ENCODE results near the gene RASGRF2. TPM values are rescaled to one million over a fixed set of nuclear protein-coding genes. Genes with fewer than 3 reads are reported as not detected.

The RASGRF2 gene
- total and polyA plus RNA-seq, 2 of the 13 experiments (the other 11 are each of a cell fraction or from before 2014, with no cell fraction given): 23.6 to 29.0 TPM

- TF ChIP-seq, protein P1, sequence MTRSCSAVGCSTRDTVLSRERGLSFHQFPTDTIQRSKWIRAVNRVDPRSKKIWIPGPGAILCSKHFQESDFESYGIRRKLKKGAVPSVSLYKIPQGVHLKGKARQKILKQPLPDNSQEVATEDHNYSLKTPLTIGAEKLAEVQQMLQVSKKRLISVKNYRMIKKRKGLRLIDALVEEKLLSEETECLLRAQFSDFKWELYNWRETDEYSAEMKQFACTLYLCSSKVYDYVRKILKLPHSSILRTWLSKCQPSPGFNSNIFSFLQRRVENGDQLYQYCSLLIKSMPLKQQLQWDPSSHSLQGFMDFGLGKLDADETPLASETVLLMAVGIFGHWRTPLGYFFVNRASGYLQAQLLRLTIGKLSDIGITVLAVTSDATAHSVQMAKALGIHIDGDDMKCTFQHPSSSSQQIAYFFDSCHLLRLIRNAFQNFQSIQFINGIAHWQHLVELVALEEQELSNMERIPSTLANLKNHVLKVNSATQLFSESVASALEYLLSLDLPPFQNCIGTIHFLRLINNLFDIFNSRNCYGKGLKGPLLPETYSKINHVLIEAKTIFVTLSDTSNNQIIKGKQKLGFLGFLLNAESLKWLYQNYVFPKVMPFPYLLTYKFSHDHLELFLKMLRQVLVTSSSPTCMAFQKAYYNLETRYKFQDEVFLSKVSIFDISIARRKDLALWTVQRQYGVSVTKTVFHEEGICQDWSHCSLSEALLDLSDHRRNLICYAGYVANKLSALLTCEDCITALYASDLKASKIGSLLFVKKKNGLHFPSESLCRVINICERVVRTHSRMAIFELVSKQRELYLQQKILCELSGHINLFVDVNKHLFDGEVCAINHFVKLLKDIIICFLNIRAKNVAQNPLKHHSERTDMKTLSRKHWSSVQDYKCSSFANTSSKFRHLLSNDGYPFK (CRISPR knock-in tag; IDR thresholded peaks at IDR 0.05; ENCODE audit: borderline replicate concordance): no peak; the same call in 1 of the 2 replicates
- TF ChIP-seq RFX3 (CRISPR knock-in tag; IDR thresholded peaks at IDR 0.05) (no peak), REXO4 (CRISPR knock-in tag; IDR thresholded peaks at IDR 0.05; ENCODE audit: borderline replicate concordance) (no peak), MAFG (CRISPR knock-in tag; IDR thresholded peaks at IDR 0.05) (no peak), ZNF263 (CRISPR knock-in tag; IDR thresholded peaks at IDR 0.05) (no peak), NBN (conservative IDR thresholded peaks at IDR 0.05) (no peak), ZNF251 (CRISPR knock-in tag; IDR thresholded peaks at IDR 0.05) (no peak), REST (IDR thresholded peaks at IDR 0.05; ENCODE audit: borderline replicate concordance in 1 of 2, low read depth in 1 of 2, low read length in 2 of 2) (no peak), ZNF577 (CRISPR knock-in tag; IDR thresholded peaks at IDR 0.05; ENCODE audit: borderline replicate concordance, low read depth) (no peak), SRSF4 (IDR thresholded peaks at IDR 0.05; ENCODE audit: low read depth, low read length, poor library complexity, severe bottlenecking) (no peak), ZKSCAN5 (CRISPR knock-in tag; IDR thresholded peaks at IDR 0.05) (no peak), SIX4 (CRISPR knock-in tag; IDR thresholded peaks at IDR 0.05) (no peak), ZNF713 (CRISPR knock-in tag; IDR thresholded peaks at IDR 0.05) (no peak), ATF1 (CRISPR knock-in tag; IDR thresholded peaks at IDR 0.05) (no peak), ZBTB26 (CRISPR knock-in tag; IDR thresholded peaks at IDR 0.05; ENCODE audit: borderline replicate concordance) (no peak), ZNF788 (CRISPR knock-in tag; IDR thresholded peaks at IDR 0.05; ENCODE audit: borderline replicate concordance) (no peak), FLYWCH1 (CRISPR knock-in tag; IDR thresholded peaks at IDR 0.05) (no peak), CREM (IDR thresholded peaks at IDR 0.05) (no peak), CREM (CRISPR knock-in tag; IDR thresholded peaks at IDR 0.05) (no peak), NPAS2 (CRISPR knock-in tag; IDR thresholded peaks at IDR 0.05; ENCODE audit: borderline replicate concordance) (no peak), HMG20B (CRISPR knock-in tag; conservative IDR thresholded peaks at IDR 0.05) (no peak)
Measured at GRCh38 chr5:81233080-81233634, 273.0 kb downstream of the RASGRF2 start, which contains the start of gene CKMT2 (continued).

All from HepG2 (cell line).